KOPT-K1 (cell line): ENCODE measurements around the gene MAPRE2.

Experiments used
- H3K27ac ChIP-seq: fragments of 200-600 bp; sonication (generic); 2 replicates; pipeline ENCODE4 v1.5.1; 2016; ENCODE audit warnings: antibody characterized with exemption, mild to moderate bottlenecking, low read depth, low read length; ENCODE audit not compliant: poor library complexity, severe bottlenecking
- H3K36me3 ChIP-seq: fragments of 200-600 bp; sonication (generic); 2 replicates; pipeline ENCODE4 v1.5.1; 2017; ENCODE audit warnings: antibody characterized with exemption, mild to moderate bottlenecking, low read length, moderate library complexity; ENCODE audit not compliant: insufficient read depth
- H3K9me3 ChIP-seq: fragments of 200-600 bp; sonication (generic); 2 replicates; pipeline ENCODE4 v1.5.1; 2017; ENCODE audit warnings: antibody characterized with exemption, low read length, mild to moderate bottlenecking; ENCODE audit not compliant: insufficient read depth, poor library complexity, severe bottlenecking

MAPRE2 gene

DNA sequence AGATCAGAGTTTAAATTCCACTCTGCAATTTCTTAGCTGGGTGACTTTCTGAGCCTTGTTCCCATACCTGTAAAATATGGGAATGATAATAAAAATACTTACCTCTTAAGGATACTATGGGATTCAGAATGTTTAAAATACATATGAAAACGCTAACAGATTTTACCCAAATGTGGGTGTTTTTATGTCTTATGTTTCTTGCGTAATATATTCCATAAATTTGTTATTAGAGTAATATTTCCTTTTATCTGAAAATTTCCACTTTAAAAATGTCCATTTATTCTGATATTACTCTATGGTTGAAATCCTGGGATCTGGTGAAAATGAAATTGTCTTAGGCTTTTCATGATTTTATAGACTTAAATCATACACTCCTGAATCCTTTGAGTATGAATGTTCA, 45.5 kb downstream of the MAPRE2 start:
- no peak overlapping the region for H3K27ac ChIP-seq
- no peaks in the 10 kb centered on the region for H3K9me3 ChIP-seq
- H3K36me3 ChIP-seq: peaks cover 10% of the 10 kb centered on the region; the same call in 1 of the 2 replicates

DNA sequence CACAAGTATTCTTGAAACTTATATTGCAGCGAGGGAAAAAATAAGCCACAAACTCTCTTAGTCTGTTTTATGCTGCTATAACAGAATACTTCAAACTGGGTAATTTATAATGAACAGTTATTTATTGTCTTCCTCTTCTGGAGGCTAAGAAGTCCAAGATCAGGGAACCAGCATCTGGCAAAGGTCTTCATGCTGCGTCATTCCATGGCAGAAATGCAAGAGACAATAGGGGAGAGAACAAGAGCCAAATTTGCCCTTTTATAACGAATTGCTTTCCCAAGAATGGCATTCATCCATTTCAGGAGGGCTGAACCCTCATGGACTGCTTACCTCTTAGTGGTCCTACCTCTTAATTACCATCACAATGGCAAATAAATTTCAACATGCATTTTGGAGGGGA, 46.5 kb downstream of the MAPRE2 start:
- no peaks in the 10 kb centered on the region for H3K9me3 ChIP-seq
- peaks cover 13% of the 10 kb centered on the region; the same call in 1 of the 2 replicates for H3K36me3 ChIP-seq
- H3K27ac ChIP-seq: no peak overlapping the region

DNA sequence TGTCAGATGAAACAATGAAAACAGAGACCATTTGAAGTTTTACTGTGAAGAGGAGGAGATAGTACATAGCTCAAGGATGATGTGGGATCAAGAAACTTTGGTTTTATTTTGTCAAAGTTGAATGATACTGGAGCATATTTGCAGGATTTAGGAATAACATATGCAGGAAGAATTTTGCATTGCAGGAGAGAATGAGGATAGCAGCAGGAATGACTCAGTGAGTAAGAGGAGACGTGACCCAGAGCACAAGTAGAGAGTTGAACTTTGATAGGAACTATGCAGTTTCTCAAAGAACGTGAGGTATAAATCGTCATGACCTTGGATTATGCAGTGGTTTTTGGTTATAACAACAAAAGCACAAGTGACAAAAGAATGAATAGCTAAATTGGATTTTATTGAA, 47.7 kb downstream of the MAPRE2 start:
- H3K36me3 ChIP-seq: peaks cover 13% of the 10 kb centered on the region; the same call in 1 of the 2 replicates
- H3K27ac ChIP-seq: no peak overlapping the region
- no peaks in the 10 kb centered on the region for H3K9me3 ChIP-seq

DNA sequence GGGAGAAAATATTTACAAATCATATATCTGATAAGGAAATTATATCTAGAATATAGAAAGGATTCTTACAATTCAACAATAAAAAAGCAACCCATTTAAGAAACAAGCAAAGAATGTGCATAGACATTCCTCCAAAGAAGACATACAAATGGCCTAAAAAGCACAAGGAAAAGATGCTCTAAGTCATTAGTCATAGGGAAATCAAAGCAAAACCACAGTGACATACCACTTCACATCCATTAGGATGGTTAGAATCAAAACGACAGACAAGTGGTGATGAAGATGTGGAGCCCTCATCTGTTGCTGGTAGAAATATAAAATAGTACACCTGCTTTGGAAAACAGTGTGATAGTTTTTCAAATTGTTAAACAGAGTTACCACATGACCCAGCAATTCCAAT, 48.2 kb downstream of the MAPRE2 start:
- H3K27ac ChIP-seq: no peak overlapping the region
- peaks cover 13% of the 10 kb centered on the region; the same call in 1 of the 2 replicates for H3K36me3 ChIP-seq
- H3K9me3 ChIP-seq: no peaks in the 10 kb centered on the region

DNA sequence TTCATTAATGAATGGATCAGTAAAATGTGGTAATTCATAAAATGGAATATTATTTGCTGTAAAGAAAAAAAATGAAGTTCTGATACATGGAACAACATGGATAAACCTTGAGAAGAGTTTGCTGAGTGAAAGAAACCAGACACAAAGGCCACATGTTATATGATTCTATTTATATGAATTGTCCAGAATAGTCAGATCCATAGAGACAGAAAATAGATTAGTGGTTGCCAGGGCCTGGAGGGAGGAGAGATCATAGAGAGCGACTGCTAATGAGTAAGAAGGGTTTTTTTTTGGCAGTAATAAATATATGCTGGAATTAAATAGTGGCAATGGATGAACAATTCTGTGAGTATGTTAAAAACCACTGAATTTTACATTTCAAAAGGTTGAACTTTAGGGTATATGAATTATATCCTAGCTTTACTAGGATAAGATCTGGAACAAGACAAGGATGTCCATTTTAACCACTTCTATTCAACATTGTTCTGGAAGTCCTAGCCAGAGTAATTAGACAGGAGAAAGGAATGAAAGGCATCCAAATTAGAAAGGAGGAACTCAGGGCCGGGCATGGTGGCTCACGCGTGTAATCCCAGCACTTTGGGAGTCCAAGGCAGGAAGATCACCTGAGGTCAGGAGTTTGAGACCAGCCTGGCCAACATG, 48.8 kb downstream of the MAPRE2 start:
- H3K27ac ChIP-seq: no peak overlapping the region

DNA sequence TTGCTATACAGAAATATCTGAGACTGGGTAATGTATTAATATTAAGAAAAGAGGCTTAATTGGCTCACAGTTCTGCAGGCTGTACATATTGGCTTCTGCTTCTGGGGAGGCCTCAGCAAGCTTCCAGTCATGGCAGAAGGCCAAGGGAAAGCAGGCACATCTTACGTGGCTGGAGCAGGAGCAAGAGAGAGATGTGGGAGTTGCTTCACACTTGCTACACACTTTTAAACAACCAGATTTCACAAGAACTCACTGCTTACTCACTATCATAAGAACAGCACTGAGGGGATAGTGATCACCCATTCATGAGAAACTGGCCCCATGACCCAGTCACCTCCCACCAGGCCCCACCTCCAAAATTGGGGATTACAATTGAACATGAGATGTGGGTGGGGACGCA, 50.6 kb downstream of the MAPRE2 start:
- H3K36me3 ChIP-seq: peaks cover 13% of the 10 kb centered on the region; the same call in 1 of the 2 replicates

More for the DNA sequence above, 48.8 kb downstream of the MAPRE2 start:
- no peaks in the 10 kb centered on the region for H3K9me3 ChIP-seq
- H3K36me3 ChIP-seq: peaks cover 13% of the 10 kb centered on the region; the same call in 1 of the 2 replicates

DNA sequence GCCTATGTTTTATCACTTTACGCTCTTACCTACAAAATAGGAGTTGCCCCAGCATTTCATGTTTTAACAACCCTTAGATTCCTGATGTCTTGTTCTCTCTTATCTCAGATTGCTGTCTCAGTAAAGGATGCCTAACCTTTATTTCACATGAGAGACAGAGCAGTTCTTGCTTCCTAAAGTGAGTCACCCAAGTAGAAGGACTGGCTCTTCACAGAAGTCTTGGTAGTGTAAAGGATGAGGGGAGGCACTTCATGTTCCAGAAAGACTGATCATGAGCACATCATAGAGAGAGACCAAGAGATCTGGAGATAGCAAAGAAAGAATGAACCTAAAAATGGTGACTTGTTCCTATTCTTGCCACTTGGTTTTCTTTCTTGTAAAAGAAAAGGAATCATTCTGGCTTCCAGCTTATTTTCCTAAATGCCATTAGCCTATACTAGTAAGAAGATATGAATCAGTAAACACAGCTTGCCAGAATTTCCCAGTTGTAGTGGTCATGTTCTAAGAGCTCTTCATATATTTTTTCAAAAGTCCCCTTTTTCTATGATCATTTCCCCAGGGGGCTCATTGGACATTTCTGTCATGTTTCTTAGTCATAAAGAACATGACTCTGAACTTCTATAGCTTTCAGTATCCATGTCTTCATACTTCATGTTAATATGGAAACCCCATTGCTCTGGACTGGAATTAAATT, 54.9 kb downstream of the MAPRE2 start:
- Histone ChIP-seq H3K9me3 (no peaks in the 10 kb centered on the region), H3K36me3 (peaks cover 44% of the 10 kb centered on the region), H3K27ac (no peak overlapping the region)

More for the DNA sequence above, 50.6 kb downstream of the MAPRE2 start:
- Histone ChIP-seq H3K9me3 (no peaks in the 10 kb centered on the region), H3K27ac (no peak overlapping the region)

DNA sequence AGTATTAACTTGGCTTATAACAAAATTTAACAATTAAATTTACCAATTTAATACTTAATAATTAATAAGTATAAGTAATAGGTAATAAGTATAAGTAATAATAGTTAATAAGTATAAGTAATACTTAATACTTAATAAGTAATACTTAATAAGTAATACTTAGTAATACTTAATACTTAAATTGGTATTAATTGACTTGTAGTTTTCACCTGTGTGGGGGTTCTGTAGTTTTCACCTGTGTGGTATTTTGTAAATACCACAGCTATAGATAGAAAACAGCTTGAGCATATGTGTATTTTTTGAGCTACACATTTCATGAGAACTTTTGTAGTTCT, 55.4 kb downstream of the MAPRE2 start:
- Histone ChIP-seq H3K36me3 (peaks cover 42% of the 10 kb centered on the region), H3K9me3 (no peaks in the 10 kb centered on the region), H3K27ac (no peak overlapping the region)

DNA sequence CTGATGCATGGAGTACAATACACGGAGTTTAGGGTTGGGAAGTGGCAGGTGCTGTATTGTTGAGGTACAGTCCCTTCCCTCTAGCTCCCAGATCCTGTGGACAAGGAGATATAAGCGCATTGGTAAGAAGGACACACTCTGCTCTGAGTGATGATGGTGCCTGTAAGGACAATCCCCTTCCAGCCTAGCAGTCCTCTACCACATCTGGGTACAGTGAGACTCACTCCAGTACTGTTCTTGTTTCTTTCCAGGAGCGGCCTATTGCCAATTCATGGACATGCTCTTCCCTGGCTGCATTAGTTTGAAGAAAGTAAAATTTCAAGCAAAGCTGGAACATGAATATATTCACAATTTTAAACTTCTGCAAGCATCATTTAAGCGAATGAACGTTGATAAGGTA, 56.0 kb downstream of the MAPRE2 start:
- Histone ChIP-seq H3K9me3 (no peaks in the 10 kb centered on the region), H3K36me3 (peaks cover 44% of the 10 kb centered on the region), H3K27ac (no peak overlapping the region)

DNA sequence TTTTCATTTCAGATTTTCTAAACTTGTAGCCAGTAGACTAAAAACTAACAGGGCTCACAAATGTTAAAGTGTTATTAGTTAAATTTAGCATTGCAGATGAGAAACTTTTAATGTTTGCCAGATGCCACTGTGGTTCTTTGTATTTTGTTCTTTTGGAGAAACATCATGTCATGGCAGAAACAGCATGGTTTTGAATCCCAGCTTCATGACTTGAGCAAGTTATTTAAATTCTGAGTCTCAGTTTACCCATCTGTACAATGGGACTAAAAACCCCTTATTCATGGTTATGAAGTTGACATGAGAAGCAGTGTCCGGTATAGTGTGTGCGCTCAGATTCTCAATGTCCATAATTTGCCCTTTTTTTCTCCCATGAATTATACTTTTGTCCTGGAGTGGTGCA, 56.5 kb downstream of the MAPRE2 start:
- Histone ChIP-seq H3K27ac (no peak overlapping the region), H3K36me3 (peaks cover 48% of the 10 kb centered on the region), H3K9me3 (no peaks in the 10 kb centered on the region)

DNA sequence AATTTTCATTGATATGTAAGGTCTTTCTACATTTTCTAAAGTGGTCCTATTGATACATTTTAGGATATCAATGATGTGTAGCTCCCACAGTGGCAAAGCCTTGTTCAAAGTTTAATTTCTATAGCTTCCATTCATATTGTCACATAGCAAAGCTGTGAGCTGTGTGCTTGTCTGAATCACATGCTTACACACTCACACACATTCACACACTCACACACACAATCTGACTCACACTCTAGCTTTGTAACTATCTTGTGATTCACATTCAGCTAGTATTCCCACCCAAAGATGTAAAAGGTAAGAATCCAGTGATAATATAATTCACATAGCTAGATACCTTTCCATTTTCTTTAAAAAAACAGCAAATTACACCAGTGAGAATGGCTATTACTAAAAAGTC, 58.7 kb downstream of the MAPRE2 start:
- no peak overlapping the region for H3K27ac ChIP-seq
- H3K9me3 ChIP-seq: no peaks in the 10 kb centered on the region
- peaks cover 69% of the 10 kb centered on the region for H3K36me3 ChIP-seq

DNA sequence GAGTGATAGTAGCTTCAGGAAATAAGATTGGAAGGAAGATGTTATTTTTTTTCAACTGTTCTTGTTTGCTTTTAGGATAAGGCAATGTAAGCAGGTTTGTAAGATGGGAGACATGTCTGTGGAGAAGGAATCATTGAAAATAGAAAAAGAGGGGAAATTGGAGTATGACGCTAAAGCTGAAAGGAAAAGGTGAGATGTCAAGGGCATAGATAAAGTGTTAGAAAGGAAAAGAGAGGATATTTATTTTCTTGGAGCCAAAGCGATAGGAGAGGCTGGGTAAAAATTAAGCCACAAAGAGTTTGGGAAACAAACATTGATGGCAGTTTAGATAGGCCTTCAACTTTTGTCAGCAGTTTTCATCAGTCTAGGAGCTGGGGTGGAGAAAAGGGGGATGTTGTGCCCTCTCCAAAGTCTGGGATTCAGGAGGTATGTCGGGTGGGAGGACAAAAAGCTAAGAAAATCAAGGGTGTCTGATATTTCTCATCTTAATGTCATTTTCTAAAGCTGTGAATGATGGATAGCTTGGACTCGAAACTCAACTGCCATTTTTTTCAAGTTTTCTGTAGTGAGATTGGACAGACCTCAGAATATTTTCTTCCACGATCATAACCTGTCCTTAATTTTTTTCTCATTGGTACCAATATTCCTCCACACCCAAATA, 63.3 kb downstream of the MAPRE2 start:
- no peaks in the 10 kb centered on the region for H3K9me3 ChIP-seq
- H3K36me3 ChIP-seq: peaks cover 44% of the 10 kb centered on the region
- no peak overlapping the region for H3K27ac ChIP-seq

DNA sequence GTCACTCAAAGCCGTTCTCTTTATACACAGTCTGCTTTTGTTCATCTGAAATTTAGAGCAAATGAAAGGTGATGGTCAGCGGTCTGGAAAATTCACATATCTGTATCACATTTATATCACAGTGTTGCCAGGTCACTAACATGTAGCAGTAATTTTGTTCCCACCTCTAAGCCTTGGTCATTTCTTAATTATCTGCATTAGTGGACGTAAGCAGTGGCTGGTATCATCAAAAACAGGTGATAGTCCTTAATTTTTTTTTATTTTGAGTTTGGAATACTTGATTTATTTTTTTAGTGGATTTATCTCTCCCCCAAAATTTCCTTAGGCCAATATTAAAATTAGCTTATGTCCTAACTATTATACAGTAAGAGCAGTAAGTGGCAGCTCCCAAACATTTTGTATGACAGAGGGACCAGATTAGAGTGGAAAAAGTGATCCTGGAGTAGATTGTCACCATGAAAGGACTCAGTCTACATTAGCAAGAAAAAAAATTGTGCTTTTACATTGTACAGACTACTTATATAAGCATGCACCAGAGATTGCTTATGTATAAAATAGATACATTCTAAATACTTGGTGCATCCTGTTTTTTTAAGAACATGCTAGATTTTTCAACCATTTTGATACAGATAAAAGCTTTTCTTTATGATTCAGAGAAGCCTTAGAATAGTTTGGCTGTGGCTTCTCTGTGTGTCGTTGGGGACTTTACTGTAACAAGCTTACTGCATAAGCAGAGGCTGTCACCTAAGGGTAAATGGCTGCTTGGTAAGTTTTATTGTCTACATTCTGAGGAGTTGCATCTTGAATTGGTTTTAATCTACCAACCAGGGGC, 65.0 kb downstream of the MAPRE2 start:
- peaks cover under 1% of the 10 kb centered on the region for H3K9me3 ChIP-seq
- H3K36me3 ChIP-seq: peaks cover 37% of the 10 kb centered on the region
- no peak overlapping the region for H3K27ac ChIP-seq

DNA sequence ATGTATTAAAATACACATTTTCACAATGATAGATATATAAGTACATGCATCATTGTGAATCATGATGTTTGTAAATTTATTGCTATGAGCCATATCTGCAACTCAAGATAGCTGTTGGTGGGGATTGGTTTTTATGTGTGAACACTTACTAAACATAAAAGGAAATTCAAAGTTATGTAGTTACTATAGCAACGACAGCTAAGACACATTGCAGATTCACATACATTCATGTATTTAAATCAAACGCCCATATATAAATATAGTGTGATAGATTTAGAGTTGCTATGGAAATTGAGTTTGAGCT, 65.6 kb downstream of the MAPRE2 start:
- peaks cover 6% of the 10 kb centered on the region for H3K9me3 ChIP-seq
- H3K36me3 ChIP-seq: peaks cover 32% of the 10 kb centered on the region
- H3K27ac ChIP-seq: no peak overlapping the region

DNA sequence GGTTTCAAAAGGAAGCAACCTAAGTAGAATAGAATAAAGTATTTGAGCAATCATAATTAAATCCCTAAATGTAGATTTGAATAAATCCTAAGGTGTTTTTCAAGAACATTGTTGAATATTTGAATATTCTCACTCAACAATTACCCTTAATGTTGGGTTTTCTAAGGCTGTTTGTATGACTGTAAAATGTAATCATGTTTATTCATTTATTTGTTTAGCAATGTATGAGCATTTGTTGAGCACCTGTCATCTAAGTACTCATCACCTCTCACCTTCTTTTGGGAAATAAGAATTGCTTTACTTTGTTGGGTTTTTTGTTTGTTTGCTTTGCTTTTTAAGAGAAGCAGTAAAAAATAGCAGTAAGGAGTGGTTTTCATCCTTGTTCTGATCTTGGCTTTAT, 66.0 kb downstream of the MAPRE2 start:
- Histone ChIP-seq H3K9me3 (peaks cover 6% of the 10 kb centered on the region), H3K36me3 (peaks cover 27% of the 10 kb centered on the region), H3K27ac (no peak overlapping the region)
